ENCODE results near the gene MRFAP1L1. TPM values are rescaled to one million over a fixed set of nuclear protein-coding genes. Genes with fewer than 3 reads are reported as not detected.

The MRFAP1L1 gene
- total RNA-seq, 1 donor from 2014 or later = 73.0 TPM

GRCh38 chr4:6662591-6662990, 47.1 kb downstream of the MRFAP1L1 start:
- no peaks in the 10 kb centered on the region for H3K36me3 Mint-ChIP-seq
- no peaks in the 10 kb centered on the region for H3K4me1 Mint-ChIP-seq (ENCODE audit: unreplicated experiment)
- H3K9me3 Mint-ChIP-seq = no peaks in the 10 kb centered on the region
- H3K27me3 Mint-ChIP-seq = peaks cover 23% of the 10 kb centered on the region
- no peak overlapping the region for H3K27ac Mint-ChIP-seq
- TF ChIP-seq CTCF (conservative IDR thresholded peaks at IDR 0.05) = no peak
- DNase-seq (ENCODE audit: extremely low spot score, unreplicated experiment) = no peak
- no peak overlapping the region for H3K4me3 Mint-ChIP-seq

GRCh38 chr4:6660430-6660829, 49.2 kb downstream of the MRFAP1L1 start:
- no peaks in the 10 kb centered on the region for H3K9me3 Mint-ChIP-seq
- no peak overlapping the region for H3K4me3 Mint-ChIP-seq
- no peak overlapping the region for H3K27ac Mint-ChIP-seq
- no peak for TF ChIP-seq CTCF (conservative IDR thresholded peaks at IDR 0.05)
- H3K27me3 Mint-ChIP-seq = peaks cover 23% of the 10 kb centered on the region
- DNase-seq (ENCODE audit: extremely low spot score, unreplicated experiment) = no peak
- H3K36me3 Mint-ChIP-seq = no peaks in the 10 kb centered on the region
- H3K4me1 Mint-ChIP-seq (ENCODE audit: unreplicated experiment) = no peaks in the 10 kb centered on the region

GRCh38 chr4:6659897-6660296, 49.8 kb downstream of the MRFAP1L1 start:
- Mint-ChIP-seq H3K4me1 (ENCODE audit: unreplicated experiment) (no peaks in the 10 kb centered on the region), H3K27me3 (peaks cover 23% of the 10 kb centered on the region), H3K27ac (no peak overlapping the region), H3K9me3 (no peaks in the 10 kb centered on the region), H3K36me3 (no peaks in the 10 kb centered on the region), H3K4me3 (no peak overlapping the region)
- DNase-seq (ENCODE audit: extremely low spot score, unreplicated experiment) = no peak
- TF ChIP-seq CTCF (conservative IDR thresholded peaks at IDR 0.05) = no peak

- Mint-ChIP-seq H3K27ac (no peak overlapping the region), H3K4me1 (ENCODE audit: unreplicated experiment) (no peaks in the 10 kb centered on the region), H3K9me3 (no peaks in the 10 kb centered on the region), H3K36me3 (no peaks in the 10 kb centered on the region), H3K4me3 (no peak overlapping the region), H3K27me3 (peaks cover 23% of the 10 kb centered on the region)
- DNase-seq (ENCODE audit: extremely low spot score, unreplicated experiment) = no peak
- no peak for TF ChIP-seq CTCF (conservative IDR thresholded peaks at IDR 0.05)
Observed at GRCh38 chr4:6658597-6659075, 51.0 kb downstream of the MRFAP1L1 start.

- Mint-ChIP-seq H3K27me3 (peaks cover 23% of the 10 kb centered on the region), H3K4me1 (ENCODE audit: unreplicated experiment) (no peaks in the 10 kb centered on the region), H3K9me3 (no peaks in the 10 kb centered on the region), H3K27ac (no peak overlapping the region), H3K36me3 (no peaks in the 10 kb centered on the region), H3K4me3 (no peak overlapping the region)
- TF ChIP-seq CTCF (conservative IDR thresholded peaks at IDR 0.05) = no peak
- DNase-seq (ENCODE audit: extremely low spot score, unreplicated experiment) = no peak
Observed at GRCh38 chr4:6658209-6658595, 51.5 kb downstream of the MRFAP1L1 start.

Other genes starting within 250 kb of the MRFAP1L1 start
- 10.8 and 52.6 TPM in 2 replicates for gene PPP2R2C, start 237.3 kb downstream of the MRFAP1L1 start, total RNA-seq (ENCODE audit: low replicate concordance)
- gene MAN2B2, start 134.7 kb downstream of the MRFAP1L1 start, total RNA-seq (ENCODE audit: low replicate concordance) = 17.4 and 23.4 TPM in 2 replicates
- 234 and 293 TPM in 2 replicates for gene MRFAP1, start 69.2 kb downstream of the MRFAP1L1 start, total RNA-seq (ENCODE audit: low replicate concordance)
- gene S100P, start 16.0 kb downstream of the MRFAP1L1 start, total RNA-seq (ENCODE audit: low replicate concordance) = 58.9 and 80.8 TPM in 2 replicates
- gene BLOC1S4, start 6.3 kb upstream of the MRFAP1L1 start, total RNA-seq (ENCODE audit: low replicate concordance) = 19.1 and 21.4 TPM in 2 replicates
- gene KIAA0232, start 72.9 kb upstream of the MRFAP1L1 start, total RNA-seq (ENCODE audit: low replicate concordance) = 33.9 and 35.9 TPM in 2 replicates
- gene TBC1D14, start 200.0 kb upstream of the MRFAP1L1 start, total RNA-seq (ENCODE audit: low replicate concordance) = 55.9 and 56.9 TPM in 2 replicates

Measured in type B pancreatic cell (in vitro differentiated cells).